ENCODE data around the gene ASPHD2.

DNA sequence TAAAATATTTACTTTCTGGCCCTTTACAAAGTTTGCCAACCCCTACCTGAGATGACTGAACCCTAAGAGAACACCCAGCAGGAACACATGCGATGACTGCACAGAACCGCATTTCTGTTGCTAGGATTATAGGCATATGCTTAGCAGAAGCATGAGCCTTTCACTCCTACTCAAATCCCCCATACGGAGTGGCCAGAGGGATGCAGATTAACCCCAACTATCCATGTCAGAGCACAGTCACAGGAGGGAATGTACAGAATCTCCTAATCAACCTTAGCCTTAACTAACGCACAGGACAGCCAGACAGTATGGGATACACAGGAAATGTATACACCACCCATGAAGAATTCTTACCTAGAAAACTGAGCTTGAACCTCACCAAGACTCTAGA lies 48.3 kb downstream of the ASPHD2 start:
- TF ChIP-seq, protein P1, sequence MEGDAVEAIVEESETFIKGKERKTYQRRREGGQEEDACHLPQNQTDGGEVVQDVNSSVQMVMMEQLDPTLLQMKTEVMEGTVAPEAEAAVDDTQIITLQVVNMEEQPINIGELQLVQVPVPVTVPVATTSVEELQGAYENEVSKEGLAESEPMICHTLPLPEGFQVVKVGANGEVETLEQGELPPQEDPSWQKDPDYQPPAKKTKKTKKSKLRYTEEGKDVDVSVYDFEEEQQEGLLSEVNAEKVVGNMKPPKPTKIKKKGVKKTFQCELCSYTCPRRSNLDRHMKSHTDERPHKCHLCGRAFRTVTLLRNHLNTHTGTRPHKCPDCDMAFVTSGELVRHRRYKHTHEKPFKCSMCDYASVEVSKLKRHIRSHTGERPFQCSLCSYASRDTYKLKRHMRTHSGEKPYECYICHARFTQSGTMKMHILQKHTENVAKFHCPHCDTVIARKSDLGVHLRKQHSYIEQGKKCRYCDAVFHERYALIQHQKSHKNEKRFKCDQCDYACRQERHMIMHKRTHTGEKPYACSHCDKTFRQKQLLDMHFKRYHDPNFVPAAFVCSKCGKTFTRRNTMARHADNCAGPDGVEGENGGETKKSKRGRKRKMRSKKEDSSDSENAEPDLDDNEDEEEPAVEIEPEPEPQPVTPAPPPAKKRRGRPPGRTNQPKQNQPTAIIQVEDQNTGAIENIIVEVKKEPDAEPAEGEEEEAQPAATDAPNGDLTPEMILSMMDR (IDR thresholded peaks at IDR 0.05) = no peak
- TF ChIP-seq EP300 (IDR thresholded peaks at IDR 0.05) (no peak), POLR2A (IDR thresholded peaks at IDR 0.05) (no peak)
